Measurements from ENCODE around the gene GRIN3A. TPM values are rescaled to one million over a fixed set of nuclear protein-coding genes. Genes with fewer than 3 reads are reported as not detected.

GRIN3A gene
- total RNA-seq, 4 donors from 2014 or later, result under 0.01 to 0.06 TPM; not detected in 2

- Histone ChIP-seq H3K27ac (no peak overlapping the region), H3K36me3 (no peaks in the 10 kb centered on the region), H3K4me3 (no peak overlapping the region), H3K4me1 (no peaks in the 10 kb centered on the region), H3K9me3 (no peaks in the 10 kb centered on the region), H3K27me3 (no peaks in the 10 kb centered on the region)
- no peak for DNase-seq
- TF ChIP-seq POLR2A (IDR thresholded peaks at IDR 0.05) (no peak), CTCF (IDR thresholded peaks at IDR 0.05) (no peak)
- intact Hi-C loops (cut with DNase I), result no loop called here
- 16 to 24% methylated on average over 1 of the region's 1 CpG for WGBS, 2 donors
Observed at GRCh38 chr9:101675341-101675740, 63.1 kb downstream of the GRIN3A start.

GRCh38 chr9:101674165-101674564, 64.3 kb downstream of the GRIN3A start:
- no peaks in the 10 kb centered on the region for H3K27me3 ChIP-seq
- no peak overlapping the region for H3K4me3 ChIP-seq
- H3K36me3 ChIP-seq, result no peaks in the 10 kb centered on the region
- TF ChIP-seq CTCF (IDR thresholded peaks at IDR 0.05) (no peak), POLR2A (IDR thresholded peaks at IDR 0.05) (no peak)
- 69 to 85% methylated on average over 1 of the region's 1 CpG for WGBS, 2 donors
- H3K9me3 ChIP-seq, result no peaks in the 10 kb centered on the region
- H3K4me1 ChIP-seq, result no peaks in the 10 kb centered on the region
- no peak for DNase-seq
- intact Hi-C loops (cut with DNase I), result no loop called here
- H3K27ac ChIP-seq, result no peak overlapping the region

GRCh38 chr9:101673642-101674041, 64.8 kb downstream of the GRIN3A start:
- no peaks in the 10 kb centered on the region for H3K27me3 ChIP-seq
- no peak overlapping the region for H3K4me3 ChIP-seq
- H3K9me3 ChIP-seq, result no peaks in the 10 kb centered on the region
- 56 to 65% methylated on average over 2 of the region's 2 CpGs for WGBS, 2 donors
- no peaks in the 10 kb centered on the region for H3K4me1 ChIP-seq
- H3K36me3 ChIP-seq, result no peaks in the 10 kb centered on the region
- H3K27ac ChIP-seq, result no peak overlapping the region
- intact Hi-C loops (cut with DNase I), result no loop called here
- no peak for TF ChIP-seq CTCF (IDR thresholded peaks at IDR 0.05)
- TF ChIP-seq POLR2A (IDR thresholded peaks at IDR 0.05), result no peak
- no peak for DNase-seq

- DNase-seq, result no peak
- intact Hi-C loops (cut with DNase I), result no loop called here
- H3K4me1 ChIP-seq, result no peaks in the 10 kb centered on the region
- H3K9me3 ChIP-seq, result no peaks in the 10 kb centered on the region
- H3K27ac ChIP-seq, result no peak overlapping the region
- 6 to 17% methylated on average over 1 of the region's 1 CpG for WGBS, 2 donors
- no peaks in the 10 kb centered on the region for H3K27me3 ChIP-seq
- no peak overlapping the region for H3K4me3 ChIP-seq
- TF ChIP-seq CTCF (IDR thresholded peaks at IDR 0.05), result no peak
- TF ChIP-seq POLR2A (IDR thresholded peaks at IDR 0.05), result no peak
- no peaks in the 10 kb centered on the region for H3K36me3 ChIP-seq
Observed at GRCh38 chr9:101671567-101671966, 66.9 kb downstream of the GRIN3A start.

GRCh38 chr9:101668421-101668820, 70.0 kb downstream of the GRIN3A start:
- TF ChIP-seq CTCF (IDR thresholded peaks at IDR 0.05) (no peak), POLR2A (IDR thresholded peaks at IDR 0.05) (no peak)
- no peaks in the 10 kb centered on the region for H3K4me1 ChIP-seq
- H3K9me3 ChIP-seq, result no peaks in the 10 kb centered on the region
- H3K27me3 ChIP-seq, result no peaks in the 10 kb centered on the region
- no peak for DNase-seq
- no peak overlapping the region for H3K27ac ChIP-seq
- no peak overlapping the region for H3K4me3 ChIP-seq
- no peaks in the 10 kb centered on the region for H3K36me3 ChIP-seq
- intact Hi-C loops (cut with DNase I), result no loop called here

Measured in esophagus squamous epithelium (tissue), 5 donors.